H1 (cell line): Measurements from ENCODE around the gene GNAT1. TPM values are rescaled to one million over a fixed set of nuclear protein-coding genes. Genes with fewer than 3 reads are reported as not detected.

Source experiments
- CTCF ChIA-PET: fragments of 300-600 bp; sonication (Branson Sonifier 250); formaldehyde crosslinking; loops from one replicate; lab custom pipeline; 2021; ENCODE audit not compliant: partially characterized antibody; lab: Charles Lee
- POLR2A ChIA-PET: fragments of 300-600 bp; sonication (Branson Sonifier 250); formaldehyde crosslinking; loops from one replicate; lab custom pipeline; 2021; ENCODE audit warnings: inconsistent platforms; ENCODE audit not compliant: partially characterized antibody; lab: Charles Lee
- DNase-seq, 2 experiments: peaks; one replicate each; pipeline versions ENCODE4 v3.0.0 to v3.0.0-alpha.2; 2010 to 2022; ENCODE audit warnings: low spot score in 2 of 2, low read depth in 1 of 2, mixed read lengths in 1 of 2
- FAIRE-seq: peaks from 2 replicates; lab custom pipeline; 2011; peaks lifted over from hg19 to GRCh38; lab: Jason Lieb, UNC
- H2AFZ ChIP-seq: 2 replicates; pipeline ENCODE4 v1.8.1; 2012; ENCODE audit warnings: low read length, inconsistent platforms
- H2AK5ac ChIP-seq: 2 replicates; pipeline ENCODE4 v1.6.1; 2013; ENCODE audit warnings: low read depth, low read length
- H2BK120ac ChIP-seq: replicated peaks from 2 replicates; pipeline ENCODE3; 2013; ENCODE audit warnings: low read depth, low read length, inconsistent platforms
- H2BK12ac ChIP-seq: 2 replicates; pipeline ENCODE4 v1.6.1; 2013; ENCODE audit warnings: low read depth, low read length
- H2BK15ac ChIP-seq: 2 replicates; pipeline ENCODE4 v1.6.1; 2013; ENCODE audit warnings: low read length
- H2BK20ac ChIP-seq: 2 replicates; pipeline ENCODE4 v1.6.1; 2013; ENCODE audit warnings: low read length
- H2BK5ac ChIP-seq: 2 replicates; pipeline ENCODE4 v1.6.1; 2013; ENCODE audit warnings: low read depth, low read length
- H3K14ac ChIP-seq: 2 replicates; pipeline ENCODE4 v1.6.1; 2013; ENCODE audit warnings: inconsistent platforms; ENCODE audit not compliant: insufficient read length
- H3K18ac ChIP-seq: 2 replicates; pipeline ENCODE4 v1.6.1; 2013; ENCODE audit warnings: low read length; ENCODE audit errors: extremely low read depth
- H3K23ac ChIP-seq: 2 replicates; pipeline ENCODE4 v1.6.1; 2013; ENCODE audit warnings: inconsistent platforms; ENCODE audit not compliant: insufficient read length
- H3K23me2 ChIP-seq: 2 replicates; pipeline ENCODE4 v1.6.1; 2013; ENCODE audit warnings: low read depth, low read length
- H3K27ac ChIP-seq: 2 replicates; pipeline ENCODE4 v1.6.1; 2011; ENCODE audit warnings: low read depth, low read length, inconsistent platforms
- H3K27me3 ChIP-seq, 4 experiments: replicated peaks in 1 of 4; 1 replicate in 1 of 4; 2 replicates in 3 of 4; pipeline versions ENCODE4 v1.6.1 to v1.8.1; 2011 to 2013; ENCODE audit warnings: low read length in 3 of 4, mild to moderate bottlenecking in 3 of 4, inconsistent platforms in 2 of 4, mixed read lengths in 2 of 4, moderate library complexity in 1 of 4; ENCODE audit not compliant: control insufficient read depth in 3 of 4, insufficient read depth in 3 of 4; ENCODE audit errors: extremely low read depth in 1 of 4
- H3K36me3 ChIP-seq, 4 experiments: 2 replicates each; pipeline versions ENCODE4 v1.6.1 to v1.8.1; 2011 to 2013; ENCODE audit warnings: mild to moderate bottlenecking in 4 of 4, low read length in 3 of 4, moderate library complexity in 2 of 4, control low read depth in 1 of 4, inconsistent platforms in 1 of 4; ENCODE audit not compliant: insufficient read depth in 4 of 4, control insufficient read depth in 2 of 4
- H3K4ac ChIP-seq: replicated peaks from 2 replicates; pipeline ENCODE3; 2013; ENCODE audit warnings: low read length, low read depth, mixed read lengths, inconsistent platforms; ENCODE audit not compliant: insufficient read length
- H3K4me1 ChIP-seq, 4 experiments: replicated peaks in 1 of 4; 1 replicate in 1 of 4; 2 replicates in 3 of 4; pipeline versions ENCODE4 v1.6.1 to v1.8.1; 2011 to 2013; ENCODE audit warnings: low read length in 3 of 4, inconsistent platforms in 2 of 4, mixed read lengths in 1 of 4; ENCODE audit not compliant: insufficient read depth in 4 of 4, control insufficient read depth in 3 of 4
- H3K4me2 ChIP-seq, 2 experiments: 2 replicates each; pipeline versions ENCODE4 v1.6.1 to v1.8.1; 2011 to 2013; ENCODE audit warnings: low read depth in 2 of 2, low read length in 2 of 2, control low read depth in 1 of 2, inconsistent platforms in 1 of 2, mild to moderate bottlenecking in 1 of 2; ENCODE audit not compliant: insufficient read depth in 1 of 2
- H3K4me3 ChIP-seq, 4 experiments: fragments of 200-600, 300-600 bp in 1 of 4; sonication (generic), shearing (Covaris generic), sonication (Bioruptor Twin) in 1 of 4; 2 replicates each; pipeline versions ENCODE4 v1.5.1 to v1.8.1; 2011 to 2016; ENCODE audit warnings: low read length in 4 of 4, low read depth in 3 of 4, control low read depth in 2 of 4, inconsistent platforms in 2 of 4, mild to moderate bottlenecking in 2 of 4, mixed read lengths in 1 of 4, moderate library complexity in 1 of 4; ENCODE audit not compliant: insufficient read depth in 2 of 4; ENCODE audit errors: extremely low read depth in 1 of 4
- H3K56ac ChIP-seq: replicated peaks from 2 replicates; pipeline ENCODE3; 2013; ENCODE audit warnings: low read depth, mild to moderate bottlenecking, mixed read lengths, low read length, inconsistent platforms; ENCODE audit not compliant: insufficient read length
- H3K79me1 ChIP-seq: 2 replicates; pipeline ENCODE4 v1.6.1; 2013; ENCODE audit warnings: low read depth, low read length, control low read depth
- H3K79me2 ChIP-seq, 2 experiments: 2 replicates each; pipeline versions ENCODE4 v1.6.1 to v1.8.1; 2012 to 2013; ENCODE audit warnings: low read length in 2 of 2, mild to moderate bottlenecking in 2 of 2, inconsistent platforms in 1 of 2; ENCODE audit not compliant: insufficient read depth in 2 of 2, control insufficient read depth in 1 of 2
- H3K9ac ChIP-seq, 4 experiments: replicated peaks in 1 of 4; 1 replicate in 1 of 4; 2 replicates in 3 of 4; pipeline versions ENCODE4 v1.6.1 to v1.8.1; 2011 to 2013; ENCODE audit warnings: low read depth in 3 of 4, low read length in 3 of 4, control low read depth in 2 of 4, mild to moderate bottlenecking in 2 of 4, moderate library complexity in 2 of 4, inconsistent platforms in 1 of 4; ENCODE audit errors: extremely low read depth in 1 of 4
- H3K9me3 ChIP-seq, 2 experiments: 2 replicates each; pipeline versions ENCODE4 v1.6.1 to v1.8.1; 2012 to 2013; ENCODE audit warnings: mild to moderate bottlenecking in 2 of 2, moderate library complexity in 2 of 2, control low read depth in 1 of 2, inconsistent platforms in 1 of 2, low read depth in 1 of 2, low read length in 1 of 2, mixed read lengths in 1 of 2; ENCODE audit not compliant: insufficient read depth in 2 of 2
- H4K20me1 ChIP-seq, 2 experiments: replicated peaks in 1 of 2; 2 replicates each; pipeline versions ENCODE3 to v1.8.1; 2011 to 2013; ENCODE audit warnings: inconsistent platforms in 2 of 2, low read length in 2 of 2, mild to moderate bottlenecking in 1 of 2; ENCODE audit not compliant: insufficient read depth in 2 of 2, control insufficient read depth in 1 of 2
- H4K5ac ChIP-seq: 2 replicates; pipeline ENCODE4 v1.6.1; 2013; ENCODE audit warnings: low read length, low read depth, mixed read lengths, inconsistent platforms; ENCODE audit not compliant: insufficient read length
- H4K8ac ChIP-seq: 2 replicates; pipeline ENCODE4 v1.8.0; 2013; ENCODE audit warnings: mild to moderate bottlenecking, moderate library complexity, low read length, inconsistent platforms; ENCODE audit not compliant: insufficient read depth; ENCODE audit errors: extremely low read depth
- H4K91ac ChIP-seq: replicated peaks from 2 replicates; pipeline ENCODE3; 2013; ENCODE audit warnings: low read length, mixed read lengths, inconsistent platforms; ENCODE audit not compliant: insufficient read length
- ATF3 ChIP-seq: IDR thresholded peaks from 2 replicates; pipeline ENCODE4 v1.6.1; 2011; ENCODE audit warnings: low read depth, mild to moderate bottlenecking, low read length; ENCODE audit not compliant: insufficient read depth
- CHD1 ChIP-seq: IDR thresholded peaks from 2 replicates; pipeline ENCODE4 v1.6.1; 2012; ENCODE audit warnings: low read depth, low read length, improper control_type of control experiment
- MAX ChIP-seq: IDR thresholded peaks from 2 replicates; pipeline ENCODE4 v1.6.1; 2012; ENCODE audit warnings: inconsistent platforms
- RFX5 ChIP-seq: IDR thresholded peaks from 2 replicates; pipeline ENCODE4 v1.6.1; 2011; ENCODE audit warnings: low read depth, low read length, improper control_type of control experiment, borderline replicate concordance
- RNF2 ChIP-seq: fragments of 200-900, 300-1000 bp; sonication (generic); IDR thresholded peaks from 2 replicates; pipeline ENCODE4 v1.7.1; 2016; ENCODE audit warnings: borderline replicate concordance, low read depth, mild to moderate bottlenecking, antibody characterized with exemption, low read length; ENCODE audit not compliant: poor library complexity, severe bottlenecking; ENCODE audit errors: missing control alignments
- RXRA ChIP-seq: IDR thresholded peaks from 2 replicates; pipeline ENCODE4 v1.6.1; 2011; ENCODE audit warnings: low read depth, mild to moderate bottlenecking, low read length, moderate library complexity; ENCODE audit not compliant: insufficient read depth
- SAP30 ChIP-seq: fragments of 300-600 bp; sonication (generic); IDR thresholded peaks from 2 replicates; pipeline ENCODE4 v1.7.1; 2012; ENCODE audit warnings: low read length, moderate library complexity, mild to moderate bottlenecking, inconsistent platforms; ENCODE audit not compliant: insufficient read depth, insufficient replicate concordance
- TAF7 ChIP-seq: optimal IDR thresholded peaks from 2 replicates; pipeline ENCODE3; 2011; ENCODE audit warnings: low read depth, mild to moderate bottlenecking, inconsistent platforms, low read length, moderate library complexity, borderline replicate concordance
- TBP ChIP-seq: IDR thresholded peaks from 2 replicates; pipeline ENCODE4 v1.6.1; 2011; ENCODE audit warnings: low read depth, low read length, improper control_type of control experiment
- TEAD4 ChIP-seq: IDR thresholded peaks from 2 replicates; pipeline ENCODE4 v1.6.1; 2012; ENCODE audit warnings: low read depth, low read length, inconsistent platforms, mixed read lengths
- WGBS, 2 experiments: shearing (Covaris generic) in 1 of 2; methylation state at CpG; one replicate each; pipeline versions ENCODE4 v1.1.6 to v1.1.7; 2013 to 2015; ENCODE audit warnings: low lambda C conversion rate in 2 of 2, mixed read lengths in 2 of 2, inconsistent platforms in 1 of 2, low coverage in 1 of 2, missing lambda C conversion rate in 1 of 2; ENCODE audit not compliant: insufficient replicate concordance in 2 of 2, insufficient coverage in 1 of 2, insufficient read length in 1 of 2; ENCODE audit errors: extremely low coverage in 1 of 2, missing lambda C conversion rate in 1 of 2; 5-methylcytosine and 5-hydroxymethylcytosine counted together
- polyA plus RNA-seq, 7 experiments: library from polyadenylated mRNA; depleted of rRNA in 3 of 7; stranded (reverse) in 5 of 7; unstranded in 2 of 7; fragments of >200 nt in 5 of 7; fragments of 200-250 nt in 2 of 7; gene quantifications; 1 replicate in 5 of 7; 2 replicates in 1 of 7; 4 replicates in 1 of 7; pipeline versions ENCODE4 v1.2.1 to v1.2.3, GENCODE V29; 2011 to 2013; ENCODE audit warnings: missing spikeins in 2 of 7, mixed read lengths in 2 of 7
- total RNA-seq: library from RNA; stranded (reverse); fragmentation: NEBNext Ultra II Directional; extraction: Animal tissue kit (Norgen Biotek cat#: 25700); gene quantifications from 2 replicates; pipeline ENCODE4 v1.2.1, GENCODE V29; 2021

The GNAT1 gene
- total and polyA plus RNA-seq, 2 of the 8 experiments (the other 6 are each of a cell fraction or from before 2014, with no cell fraction given): 0.08 TPM; not detected in 1

DNA sequence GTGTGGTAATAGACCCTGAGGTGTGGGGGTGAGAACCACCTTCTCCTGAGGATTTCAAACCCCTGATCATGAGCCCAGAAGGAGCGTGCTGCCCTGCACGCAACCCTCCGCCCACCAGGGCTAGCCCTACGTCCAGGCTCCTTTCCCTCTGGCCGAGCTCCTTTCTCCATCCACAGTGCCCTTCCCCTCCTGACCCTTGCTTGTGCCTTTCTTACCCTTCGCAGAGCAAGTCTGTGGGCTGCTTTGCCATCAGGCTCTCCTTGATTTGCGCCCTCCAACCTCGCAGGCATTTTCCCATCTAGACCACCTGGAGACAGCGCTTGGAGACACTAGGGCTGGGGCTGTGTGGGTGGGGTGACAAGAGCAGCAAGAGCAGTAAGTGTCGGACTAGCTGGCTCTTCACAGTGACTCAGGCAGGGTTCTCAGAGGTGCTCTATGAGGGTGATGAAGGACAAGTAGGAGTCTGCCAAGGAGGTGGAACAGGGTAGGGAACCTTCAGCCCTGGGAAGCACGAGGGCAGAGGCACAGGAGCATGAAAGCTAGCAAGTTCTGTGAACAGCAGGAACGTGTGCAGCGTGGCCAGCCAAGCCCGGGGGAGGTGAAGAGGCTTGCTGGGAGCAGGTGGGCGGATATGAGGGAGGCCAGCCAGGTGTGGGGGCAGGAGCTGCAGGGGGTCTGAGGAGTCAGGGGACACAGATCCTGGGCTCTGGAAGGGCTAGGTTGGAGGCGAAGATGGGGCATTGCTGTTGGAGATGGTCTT, 11.1 kb downstream of the GNAT1 start:
- no peak for FAIRE-seq
- Histone ChIP-seq H3K4ac (no peak overlapping the region), H3K4me2 (no peak overlapping the region), H3K14ac (no peak overlapping the region), H2AK5ac (0 out of 2 replicates have a peak overlapping the region, but pooled peaks have one; percentile 29), H3K27ac (no peak overlapping the region), H3K36me3 (no peaks in the 10 kb centered on the region), H2BK5ac (0 out of 2 replicates have a peak overlapping the region, but pooled peaks have one; percentile 35), H4K20me1 (no peaks in the 10 kb centered on the region), H4K5ac (no peak overlapping the region), H4K91ac (peak overlapping the region; percentile 35), H2BK12ac (peak overlapping the region; percentile 80; the same call in 1 of the 2 replicates), H4K8ac (no peak overlapping the region; the same call in 1 of the 2 replicates), H3K4me3 (no peak overlapping the region), H3K9ac (no peak overlapping the region), H2BK120ac (no peak overlapping the region), H3K23ac (no peak overlapping the region), H2BK15ac (0 out of 2 replicates have a peak overlapping the region, but pooled peaks have one; percentile 61), H3K56ac (no peak overlapping the region), H3K79me2 (no peaks in the 10 kb centered on the region), H3K27me3 (peaks cover 2 to 26% (median 21%) of the 10 kb centered on the region in 4 experiments), H3K79me1 (no peaks in the 10 kb centered on the region), H3K9me3 (no peaks in the 10 kb centered on the region), H3K23me2 (peaks cover 6% of the 10 kb centered on the region), H2BK20ac (peak overlapping the region; percentile 61; the same call in 1 of the 2 replicates), H3K4me1 (peaks cover 0 to 21% (median 8%) of the 10 kb centered on the region in 4 experiments; a peak in 6 of 7 replicates), H3K18ac (no peak overlapping the region), H2AFZ (no peak overlapping the region)
- DNase-seq: no peak
- CTCF ChIA-PET: interaction anchor here (1.0 to 48.1 kb wide), 8 partner anchors 15 to 348 kb away, joined by 3 to 2149 read pairs (median 6); partner anchors contain the start of genes GNAI2, GNAT1, LSMEM2 and SEMA3B
- POLR2A ChIA-PET: interaction anchor here (0.9 to 1.6 kb wide), 5 partner anchors 9 to 89 kb away, joined by 3 to 5 read pairs (median 4); partner anchors contain the start of gene IFRD2
- WGBS, 2 experiments: 83% methylated on average over 16 of the region's 16 CpGs; no CpG with 5 or more reads in 1 of the 2 experiments
- no peak for TF ChIP-seq TBP
- TF ChIP-seq CHD1: no peak
- no peak for TF ChIP-seq TAF7
- TF ChIP-seq RXRA: no peak
- TF ChIP-seq SAP30: no peak
- TF ChIP-seq RNF2: no peak
- no peak for TF ChIP-seq MAX
- TF ChIP-seq TEAD4: no peak
- TF ChIP-seq ATF3: no peak
- no peak for TF ChIP-seq RFX5
